GM18508 (cell line): ENCODE results near the gene CACFD1.
"Not testable (repeated sequence)": the region's sequence is repeated elsewhere in the genome, so short reads cannot be mapped to it uniquely, and the experiment has no call there.

Experiments
- ATAC-seq: cut with Tn5 transposase; IDR thresholded peaks from one replicate; pipeline ENCODE4 v1.9.1; 2021; ENCODE audit warnings: moderate number of reproducible peaks; ENCODE audit not compliant: insufficient read depth, unreplicated experiment

CACFD1 gene

DNA sequence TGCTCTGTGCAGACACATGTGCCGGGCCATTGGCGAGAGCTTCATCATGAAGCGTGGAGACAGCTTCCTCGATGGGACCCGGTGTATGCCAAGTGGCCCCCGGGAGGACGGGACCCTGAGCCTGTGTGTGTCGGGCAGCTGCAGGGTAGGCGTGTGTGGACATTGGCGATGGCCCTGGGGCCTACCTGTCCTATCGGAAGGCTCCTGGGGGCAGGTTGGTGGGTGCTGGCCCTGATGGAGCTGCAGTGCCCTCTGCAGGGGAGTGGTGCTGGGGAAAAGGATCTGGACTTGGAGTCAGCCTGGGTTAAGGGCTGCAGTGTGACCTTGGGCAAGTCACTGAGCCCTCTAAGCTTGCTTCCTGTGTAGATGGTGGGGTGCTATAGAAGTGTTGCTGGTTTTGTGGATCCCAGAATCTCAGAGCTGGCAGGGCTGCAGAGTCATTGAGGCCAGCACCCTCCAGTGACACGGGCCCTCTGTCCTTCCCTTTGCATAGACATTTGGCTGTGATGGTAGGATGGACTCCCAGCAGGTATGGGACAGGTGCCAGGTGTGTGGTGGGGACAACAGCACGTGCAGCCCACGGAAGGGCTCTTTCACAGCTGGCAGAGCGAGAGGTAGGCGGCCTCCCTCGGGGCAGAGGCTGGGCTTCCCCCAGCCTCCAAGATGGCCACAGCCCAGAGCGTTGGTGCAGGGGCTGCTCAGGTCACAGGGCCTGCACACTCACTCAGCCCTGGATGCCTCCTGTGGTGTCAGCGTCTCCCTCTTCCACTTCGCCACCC, 21.8 kb upstream of the CACFD1 start:
- no peak for ATAC-seq

DNA sequence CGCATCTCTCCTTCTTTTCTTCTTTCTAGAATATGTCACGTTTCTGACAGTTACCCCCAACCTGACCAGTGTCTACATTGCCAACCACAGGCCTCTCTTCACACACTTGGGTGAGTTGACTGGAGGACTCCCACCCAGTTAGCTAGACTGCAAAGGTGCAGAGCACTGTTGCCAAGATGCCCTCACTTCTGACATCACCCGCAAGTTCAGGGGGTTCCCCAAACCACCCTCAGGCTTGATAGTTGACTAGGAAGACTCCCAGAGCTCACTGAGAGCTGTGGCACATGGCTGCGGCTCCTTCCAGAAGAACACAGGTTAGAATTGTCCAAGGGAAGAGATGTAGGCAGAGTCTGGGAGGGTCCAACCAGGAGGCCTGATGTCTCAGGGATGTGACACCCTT, 20.4 kb upstream of the CACFD1 start:
- ATAC-seq, result no peak

DNA sequence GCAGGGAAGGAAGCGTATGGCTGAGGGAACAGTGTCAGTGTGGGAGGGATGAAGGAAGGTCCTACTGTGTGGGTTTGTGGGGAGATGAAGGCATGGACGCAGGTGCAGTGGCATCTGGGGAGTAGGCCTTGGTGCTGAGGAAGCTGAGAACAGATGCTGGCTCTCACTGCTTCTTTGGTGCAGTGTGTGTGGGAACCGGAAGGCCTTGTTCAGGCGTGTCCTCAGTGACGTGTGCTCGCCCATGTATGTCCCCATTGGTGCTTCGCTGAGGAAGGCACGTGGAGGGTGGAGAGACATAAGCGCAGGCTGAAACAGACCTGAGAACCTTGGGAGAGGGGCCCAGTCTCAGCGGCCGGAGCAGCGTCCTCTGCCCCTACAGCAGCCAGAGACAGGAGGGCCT, 18.9 kb upstream of the CACFD1 start:
- no peak for ATAC-seq

DNA sequence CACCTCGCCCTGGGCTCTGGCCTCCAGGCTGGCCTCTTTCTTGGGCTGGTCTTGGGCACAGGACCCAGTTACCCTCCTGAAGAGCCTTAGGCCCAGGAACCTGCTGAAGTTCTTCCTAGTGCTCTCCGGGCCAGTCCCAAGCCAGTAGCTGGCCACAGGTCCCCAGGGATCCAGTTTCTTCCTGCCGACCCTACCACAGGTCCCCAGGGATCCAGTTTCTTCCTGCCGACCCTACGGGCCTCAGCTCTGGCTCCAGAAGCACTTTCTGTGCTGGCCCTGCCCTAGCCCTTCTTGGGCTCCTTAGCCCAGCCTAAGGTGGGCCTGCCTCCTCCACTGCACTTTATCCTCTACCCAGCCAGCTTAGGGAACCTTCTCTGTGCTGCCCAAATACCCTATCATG, 18.2 kb upstream of the CACFD1 start:
- ATAC-seq, result no peak

DNA sequence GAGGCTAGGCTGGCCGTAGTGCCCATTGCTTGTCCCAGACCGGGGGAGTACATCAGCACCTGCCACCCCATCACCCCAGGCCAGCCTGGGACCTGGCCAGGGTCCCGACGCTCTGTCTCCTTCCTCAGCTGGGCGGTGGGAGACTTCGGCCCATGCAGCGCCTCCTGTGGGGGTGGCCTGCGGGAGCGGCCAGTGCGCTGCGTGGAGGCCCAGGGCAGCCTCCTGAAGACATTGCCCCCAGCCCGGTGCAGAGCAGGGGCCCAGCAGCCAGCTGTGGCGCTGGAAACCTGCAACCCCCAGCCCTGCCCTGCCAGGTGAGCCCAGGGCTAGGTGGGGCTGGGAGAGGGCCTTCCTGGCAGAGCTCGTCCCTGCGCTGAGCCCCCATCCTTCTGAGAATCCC, 16.5 kb upstream of the CACFD1 start:
- no peak for ATAC-seq

DNA sequence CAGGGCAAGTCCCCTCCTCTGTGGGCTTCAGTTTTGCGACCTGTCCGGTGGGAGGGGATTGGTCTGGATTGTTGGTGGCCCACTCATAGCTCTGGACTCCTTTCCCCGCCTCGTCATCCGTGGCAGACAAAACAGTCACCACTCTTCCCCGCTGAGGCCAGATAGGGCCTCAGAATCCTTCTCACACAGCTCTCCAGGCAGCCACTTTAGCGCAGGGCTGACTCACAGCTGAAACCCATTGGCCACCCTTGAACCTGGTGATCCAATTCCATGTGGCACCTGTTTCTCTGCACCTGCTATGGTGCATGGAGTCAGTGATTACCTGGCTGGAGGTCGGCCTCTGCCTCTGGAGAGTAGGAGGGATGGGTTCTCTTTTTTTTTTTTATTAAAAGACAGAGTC, 15.8 kb upstream of the CACFD1 start:
- no peak for ATAC-seq

DNA sequence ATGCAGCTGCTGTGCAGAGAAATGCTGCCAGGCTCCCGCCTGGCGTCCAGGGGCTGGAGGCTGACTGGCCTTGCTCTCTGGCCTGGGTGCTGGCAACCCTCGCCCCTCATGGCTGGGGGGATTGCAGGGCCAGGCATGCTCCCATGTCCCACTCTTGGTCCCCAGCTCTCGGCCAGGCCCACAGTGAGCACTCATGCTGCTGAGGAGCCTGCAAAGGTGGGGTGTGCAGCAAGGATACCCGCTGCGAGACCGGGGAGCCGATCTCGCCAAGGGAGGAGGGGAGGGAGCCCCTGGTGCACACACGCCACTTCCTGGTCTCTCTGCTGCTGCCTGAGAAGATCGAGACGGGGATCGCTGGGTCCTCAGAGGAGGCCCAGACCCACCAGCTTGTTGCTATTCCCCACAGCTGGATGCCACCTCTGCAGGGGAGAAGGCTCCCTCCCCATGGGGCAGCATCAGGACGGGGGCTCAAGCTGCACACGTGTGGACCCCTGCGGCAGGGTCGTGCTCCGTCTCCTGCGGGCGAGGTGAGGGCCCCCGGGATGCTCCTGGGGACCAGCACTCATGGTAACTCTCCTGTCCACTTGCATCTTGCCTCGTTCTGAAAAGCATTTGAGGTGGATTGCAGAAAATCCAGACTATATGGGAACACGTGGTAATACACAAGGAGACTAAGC, 14.3 kb upstream of the CACFD1 start:
- no peak for ATAC-seq

DNA sequence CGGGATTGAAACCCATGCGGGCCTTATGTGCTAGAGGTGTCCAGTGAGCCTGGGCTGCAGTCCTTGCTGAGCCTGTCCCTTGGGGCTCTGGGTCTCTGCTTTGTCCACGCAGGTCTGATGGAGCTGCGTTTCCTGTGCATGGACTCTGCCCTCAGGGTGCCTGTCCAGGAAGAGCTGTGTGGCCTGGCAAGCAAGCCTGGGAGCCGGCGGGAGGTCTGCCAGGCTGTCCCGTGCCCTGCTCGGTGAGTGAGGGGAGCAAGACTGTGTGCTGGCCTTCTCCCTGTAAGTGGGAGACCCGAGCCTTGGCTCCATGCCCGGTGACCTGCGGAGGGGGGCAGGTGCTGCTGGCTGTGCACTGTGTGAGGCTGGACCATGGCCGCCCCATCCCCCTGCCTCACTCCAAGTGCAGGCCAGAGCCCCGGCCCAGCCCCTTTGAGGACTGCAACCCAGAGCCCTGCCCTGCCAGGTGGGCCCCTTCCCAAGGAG, 11.2 kb upstream of the CACFD1 start:
- no peak for ATAC-seq

DNA sequence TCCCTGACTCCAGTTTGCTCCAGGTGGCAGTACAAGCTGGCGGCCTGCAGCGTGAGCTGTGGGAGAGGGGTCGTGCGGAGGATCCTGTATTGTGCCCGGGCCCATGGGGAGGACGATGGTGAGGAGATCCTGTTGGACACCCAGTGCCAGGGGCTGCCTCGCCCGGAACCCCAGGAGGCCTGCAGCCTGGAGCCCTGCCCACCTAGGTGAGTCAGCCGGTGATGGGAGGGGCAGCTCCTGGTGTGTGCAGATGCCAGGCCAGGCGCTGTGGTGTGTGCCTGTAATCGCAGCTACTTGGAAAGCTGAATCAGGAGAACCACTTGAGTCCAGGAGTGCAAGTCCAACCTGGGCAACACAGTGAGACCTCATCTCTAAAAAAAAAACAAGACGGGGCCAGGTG, 10.0 kb upstream of the CACFD1 start:
- no peak for ATAC-seq

DNA sequence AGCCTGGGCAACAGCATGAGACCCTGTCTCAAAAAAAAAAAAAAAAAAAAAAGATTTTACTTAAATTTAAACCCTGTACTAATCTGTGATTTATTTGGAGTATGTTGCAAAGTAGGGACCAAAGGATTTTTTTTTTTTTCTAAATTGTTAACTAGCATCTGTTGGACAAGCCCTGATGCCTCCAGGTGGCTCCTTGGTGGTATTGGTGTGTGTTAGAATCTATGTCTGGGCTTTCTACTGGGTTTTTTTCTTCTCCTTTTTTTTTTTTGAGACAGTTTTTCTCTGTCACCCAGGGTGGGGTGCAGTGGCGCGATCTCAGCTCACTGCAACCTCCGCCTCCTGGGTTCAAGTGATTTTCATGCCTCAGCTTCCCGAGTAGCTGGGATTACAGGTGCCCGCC, 7.9 kb upstream of the CACFD1 start:
- ATAC-seq, result not testable (repeated sequence)

DNA sequence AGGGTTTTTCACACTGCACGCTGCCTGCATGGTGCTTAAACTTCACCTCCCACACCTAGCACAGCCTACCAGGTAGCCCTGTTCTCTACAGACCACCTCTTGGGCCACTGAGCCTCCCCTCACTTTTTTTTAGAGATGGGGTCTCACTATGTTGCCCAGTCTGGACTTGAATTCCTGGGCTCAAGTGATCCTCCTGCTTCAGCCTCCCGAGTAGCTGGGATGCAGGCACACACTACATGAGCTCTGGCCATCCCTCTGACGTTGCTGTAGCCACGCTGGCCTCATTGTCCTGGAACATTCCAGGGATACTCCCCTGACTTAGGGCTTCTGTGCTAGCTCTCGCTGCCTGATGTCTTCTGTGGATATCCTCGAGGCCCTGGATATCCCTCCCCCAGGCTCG, 7.2 kb upstream of the CACFD1 start:
- no peak for ATAC-seq

DNA sequence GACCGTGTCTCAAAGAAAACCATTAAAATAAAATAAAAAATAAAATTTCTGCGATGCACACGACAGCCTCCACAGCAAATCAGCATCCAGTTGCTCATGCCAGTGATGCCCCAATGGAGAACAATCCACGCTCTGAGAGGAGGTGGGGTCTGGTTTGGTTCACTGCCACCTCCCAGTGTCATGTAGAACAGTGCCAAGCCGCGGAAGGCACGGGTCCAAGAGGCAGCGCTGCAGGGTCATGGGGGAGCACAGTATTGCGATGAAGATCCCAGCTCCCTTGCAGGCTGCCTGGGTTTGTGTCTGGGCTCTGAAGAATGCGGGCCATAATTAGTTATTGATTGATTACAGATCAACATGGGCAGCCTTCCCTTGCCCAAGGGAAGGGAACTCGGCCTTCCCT, 6.1 kb upstream of the CACFD1 start:
- ATAC-seq, result no peak

DNA sequence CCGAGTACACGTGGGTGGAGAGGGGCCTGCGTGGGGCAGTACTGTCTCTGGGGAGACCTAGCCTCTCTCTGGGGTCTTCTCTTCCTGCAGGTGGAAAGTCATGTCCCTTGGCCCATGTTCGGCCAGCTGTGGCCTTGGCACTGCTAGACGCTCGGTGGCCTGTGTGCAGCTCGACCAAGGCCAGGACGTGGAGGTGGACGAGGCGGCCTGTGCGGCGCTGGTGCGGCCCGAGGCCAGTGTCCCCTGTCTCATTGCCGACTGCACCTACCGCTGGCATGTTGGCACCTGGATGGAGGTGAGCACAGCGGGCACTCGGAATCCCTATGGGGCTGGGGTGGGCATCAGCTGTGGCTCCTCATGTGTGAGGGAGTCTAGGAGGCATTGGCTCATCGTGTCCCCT, 5.5 kb upstream of the CACFD1 start:
- ATAC-seq, result no peak

DNA sequence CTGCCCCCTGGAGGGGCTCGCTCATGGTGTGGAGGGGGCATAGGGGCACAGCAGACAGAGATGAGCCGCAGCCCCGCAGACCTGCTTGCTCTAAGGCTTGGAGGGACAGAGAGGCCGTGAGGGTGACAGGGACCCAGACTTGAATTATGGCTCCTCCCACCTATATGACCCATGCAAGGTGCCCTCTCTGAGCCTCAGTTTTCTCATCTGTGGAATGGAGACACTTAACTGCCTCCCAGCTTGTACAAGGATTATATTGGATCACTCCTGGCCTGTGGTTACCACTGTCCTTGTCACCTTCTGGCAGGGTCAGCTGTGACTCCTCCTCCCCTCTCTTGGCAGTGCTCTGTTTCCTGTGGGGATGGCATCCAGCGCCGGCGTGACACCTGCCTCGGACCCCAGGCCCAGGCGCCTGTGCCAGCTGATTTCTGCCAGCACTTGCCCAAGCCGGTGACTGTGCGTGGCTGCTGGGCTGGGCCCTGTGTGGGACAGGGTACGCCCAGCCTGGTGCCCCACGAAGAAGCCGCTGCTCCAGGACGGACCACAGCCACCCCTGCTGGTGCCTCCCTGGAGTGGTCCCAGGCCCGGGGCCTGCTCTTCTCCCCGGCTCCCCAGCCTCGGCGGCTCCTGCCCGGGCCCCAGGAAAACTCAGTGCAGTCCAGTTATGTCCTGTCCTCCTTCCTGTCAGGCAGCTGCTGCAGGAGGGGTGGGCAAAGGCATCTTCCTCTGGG, 4.7 kb upstream of the CACFD1 start:
- ATAC-seq, result no peak

DNA sequence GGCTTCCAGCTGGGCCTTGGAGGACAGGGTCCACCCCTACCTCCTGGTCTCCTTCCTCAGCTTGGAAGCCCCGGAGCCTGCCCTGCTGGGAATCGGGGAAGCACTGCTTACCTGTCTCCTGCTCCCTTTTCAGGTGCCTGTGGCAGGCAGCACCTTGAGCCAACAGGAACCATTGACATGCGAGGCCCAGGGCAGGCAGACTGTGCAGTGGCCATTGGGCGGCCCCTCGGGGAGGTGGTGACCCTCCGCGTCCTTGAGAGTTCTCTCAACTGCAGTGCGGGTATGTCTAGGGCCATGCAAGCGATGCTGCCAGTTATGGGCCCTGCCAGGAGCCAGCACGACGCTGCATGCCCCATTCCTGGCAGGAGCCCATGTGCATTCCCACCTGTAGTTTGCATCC, 3.8 kb upstream of the CACFD1 start:
- no peak for ATAC-seq

DNA sequence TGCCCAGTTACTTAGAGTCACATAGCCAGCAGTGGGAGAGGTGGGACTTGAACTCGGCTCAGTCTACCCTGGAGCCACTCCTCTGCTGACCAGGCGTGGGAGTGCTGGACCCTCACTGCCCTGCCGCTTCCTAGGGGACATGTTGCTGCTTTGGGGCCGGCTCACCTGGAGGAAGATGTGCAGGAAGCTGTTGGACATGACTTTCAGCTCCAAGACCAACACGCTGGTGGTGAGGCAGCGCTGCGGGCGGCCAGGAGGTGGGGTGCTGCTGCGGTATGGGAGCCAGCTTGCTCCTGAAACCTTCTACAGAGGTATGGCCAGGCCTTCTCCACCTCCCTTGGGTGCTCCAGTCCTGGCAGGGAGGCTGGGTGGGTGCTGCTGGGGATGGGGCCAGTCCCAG, 3.4 kb upstream of the CACFD1 start:
- ATAC-seq, result no peak

DNA sequence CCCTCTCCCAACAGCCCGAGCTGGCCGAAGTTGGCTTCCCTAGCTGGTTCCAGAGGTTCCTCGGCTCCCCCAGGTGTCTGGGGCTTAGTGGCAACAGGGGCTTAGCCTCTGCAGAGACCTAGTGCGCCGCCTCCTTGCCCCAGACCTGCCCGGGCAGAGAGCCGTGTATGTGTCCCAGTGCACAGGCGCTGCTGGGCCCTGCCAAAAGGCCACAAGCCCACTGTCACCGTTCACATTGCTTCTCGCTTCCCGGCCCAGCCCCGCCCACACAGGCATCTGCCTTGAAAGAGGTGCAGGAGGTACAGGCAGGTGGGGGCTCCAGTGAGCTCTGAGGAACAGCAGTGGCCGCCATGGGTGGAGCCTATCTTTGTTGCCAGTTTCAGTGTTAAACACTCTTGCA, 2.5 kb upstream of the CACFD1 start:
- ATAC-seq, result no peak

DNA sequence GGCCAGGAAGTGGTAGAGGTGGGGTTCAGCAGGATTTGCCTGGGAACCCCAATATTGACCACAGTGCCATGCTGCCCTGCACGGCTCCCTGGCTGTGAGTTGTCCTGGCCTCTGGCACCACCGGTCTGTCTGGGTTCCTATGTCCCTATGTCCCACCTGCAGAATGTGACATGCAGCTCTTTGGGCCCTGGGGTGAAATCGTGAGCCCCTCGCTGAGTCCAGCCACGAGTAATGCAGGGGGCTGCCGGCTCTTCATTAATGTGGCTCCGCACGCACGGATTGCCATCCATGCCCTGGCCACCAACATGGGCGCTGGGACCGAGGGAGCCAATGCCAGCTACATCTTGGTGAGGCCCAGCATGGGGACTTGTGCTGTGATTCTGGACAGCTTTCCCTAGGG, 2.0 kb upstream of the CACFD1 start:
- ATAC-seq, result no peak

DNA sequence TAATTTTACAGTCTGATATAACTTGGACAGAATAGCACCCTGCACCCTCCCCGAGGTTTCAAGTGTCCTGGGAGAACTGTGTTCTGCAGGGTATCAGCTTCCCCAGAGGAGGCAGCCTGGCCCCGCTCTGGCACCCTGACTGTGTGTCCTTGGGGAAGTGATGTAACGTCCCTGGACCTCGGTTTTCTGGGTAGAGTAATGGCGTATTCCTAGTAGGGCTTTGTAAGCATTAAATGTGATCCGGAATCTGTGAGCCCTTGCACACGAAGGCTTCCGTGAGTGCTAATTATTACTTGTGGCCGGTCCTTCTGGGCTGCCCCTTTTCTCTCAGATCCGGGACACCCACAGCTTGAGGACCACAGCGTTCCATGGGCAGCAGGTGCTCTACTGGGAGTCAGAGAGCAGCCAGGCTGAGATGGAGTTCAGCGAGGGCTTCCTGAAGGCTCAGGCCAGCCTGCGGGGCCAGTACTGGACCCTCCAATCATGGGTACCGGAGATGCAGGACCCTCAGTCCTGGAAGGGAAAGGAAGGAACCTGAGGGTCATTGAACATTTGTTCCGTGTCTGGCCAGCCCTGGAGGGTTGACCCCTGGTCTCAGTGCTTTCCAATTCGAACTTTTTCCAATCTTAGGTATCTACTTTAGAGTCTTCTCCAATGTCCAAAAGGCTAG, 1.0 kb upstream of the CACFD1 start:
- ATAC-seq, result no peak

DNA sequence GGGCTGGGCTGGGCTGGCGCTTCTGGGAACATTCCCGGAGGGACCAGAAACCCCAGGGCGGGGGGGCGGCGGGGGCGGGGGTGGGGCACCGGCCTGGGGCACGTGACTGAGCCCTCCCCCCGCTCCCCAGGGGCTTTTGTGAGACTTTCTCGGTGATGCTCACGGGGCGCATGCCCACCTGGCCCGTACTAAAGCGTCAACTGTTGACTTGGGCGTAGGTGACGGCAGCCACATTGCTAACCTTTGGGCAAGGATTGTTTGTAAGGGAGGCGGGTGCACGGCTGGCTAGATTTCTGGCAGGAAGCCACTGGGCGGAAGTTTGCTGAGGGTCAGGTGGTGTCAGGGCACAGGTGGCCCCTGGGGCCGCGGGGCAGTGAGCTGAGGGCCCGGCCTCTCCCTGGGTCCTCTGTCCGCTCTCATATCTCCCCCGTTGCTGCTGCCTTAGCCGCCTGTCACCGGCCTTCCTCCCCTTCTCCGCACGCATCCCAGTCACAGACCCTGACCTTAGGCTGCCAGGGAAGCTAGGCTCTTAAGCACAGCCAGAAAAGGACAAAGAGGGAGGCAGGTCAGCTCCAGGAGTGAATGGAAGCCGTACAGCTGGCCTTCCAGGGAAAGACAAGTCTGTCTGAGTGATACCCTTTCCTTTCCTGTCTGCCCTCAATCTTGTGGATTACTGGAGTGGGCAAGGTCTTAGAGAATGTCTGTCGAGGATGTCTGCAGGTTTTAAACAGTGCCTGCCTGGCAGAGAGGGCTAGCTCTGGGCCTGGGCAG, 812 bp downstream of the CACFD1 start:
- no peak for ATAC-seq
